ENCODE measurements around the gene CAPN5. TPM values are rescaled to one million over a fixed set of nuclear protein-coding genes. Genes with fewer than 3 reads are reported as not detected.

The CAPN5 gene
- total RNA-seq, 4 donors from 2014 or later, result 15.9 to 24.5 (median 19.8) TPM

- no peaks in the 10 kb centered on the region for H3K9me3 ChIP-seq
- peaks cover 0 to 64% of the 10 kb centered on the region in 2 donors for H3K27me3 ChIP-seq
- WGBS, 2 donors, result 93 to 95% methylated on average over 13 of the region's 13 CpGs
- no peaks in the 10 kb centered on the region for H3K36me3 ChIP-seq
- H3K4me1 ChIP-seq, result peaks cover 0 to 16% (median 8%) of the 10 kb centered on the region in 4 donors
- no peak overlapping the region for H3K4me3 ChIP-seq
- no peak for DNase-seq (ENCODE audit: low spot score in 2 of 2)
- no peak for TF ChIP-seq POLR2A (IDR thresholded peaks at IDR 0.05)
- TF ChIP-seq CTCF (IDR thresholded peaks at IDR 0.05), result no peak
- H3K27ac ChIP-seq, result no peak overlapping the region
Measured at GRCh38 chr11:77040889-77041288, 25.9 kb upstream of the CAPN5 start.

GRCh38 chr11:77042111-77042726 is 24.6 kb upstream of the CAPN5 start:
- Histone ChIP-seq H3K27ac (no peak overlapping the region), H3K4me1 (peaks cover 0 to 29% (median 13%) of the 10 kb centered on the region in 4 donors), H3K4me3 (no peak overlapping the region), H3K36me3 (no peaks in the 10 kb centered on the region), H3K27me3 (peaks cover 0 to 68% of the 10 kb centered on the region in 2 donors), H3K9me3 (no peaks in the 10 kb centered on the region)
- TF ChIP-seq EP300 (IDR thresholded peaks at IDR 0.05), result no peak
- TF ChIP-seq POLR2A (IDR thresholded peaks at IDR 0.05), result no peak
- no peak for TF ChIP-seq CTCF (IDR thresholded peaks at IDR 0.05)
- no peak for DNase-seq (ENCODE audit: low spot score in 2 of 2)
- 86 to 88% methylated on average over 13 of the region's 13 CpGs for WGBS, 2 donors

- Histone ChIP-seq H3K27me3 (peaks cover 0 to 55% of the 10 kb centered on the region in 2 donors), H3K9me3 (no peaks in the 10 kb centered on the region), H3K4me1 (peaks cover 0 to 28% (median 13%) of the 10 kb centered on the region in 4 donors), H3K27ac (no peak overlapping the region), H3K4me3 (no peak overlapping the region), H3K36me3 (no peaks in the 10 kb centered on the region)
- WGBS, 2 donors, result 62 to 78% methylated on average over 2 of the region's 2 CpGs
- no peak for TF ChIP-seq POLR2A (IDR thresholded peaks at IDR 0.05)
- DNase-seq (ENCODE audit: low spot score in 2 of 2), result no peak
Measured at GRCh38 chr11:77044356-77044755, 22.4 kb upstream of the CAPN5 start.

GRCh38 chr11:77044886-77045285 is 21.9 kb upstream of the CAPN5 start:
- Histone ChIP-seq H3K9me3 (no peaks in the 10 kb centered on the region), H3K4me1 (peaks cover 0 to 23% (median 10%) of the 10 kb centered on the region in 4 donors), H3K36me3 (no peaks in the 10 kb centered on the region), H3K27me3 (peaks cover 0 to 51% of the 10 kb centered on the region in 2 donors), H3K4me3 (no peak overlapping the region), H3K27ac (no peak overlapping the region)
- TF ChIP-seq POLR2A (IDR thresholded peaks at IDR 0.05), result no peak
- no peak for TF ChIP-seq EP300 (IDR thresholded peaks at IDR 0.05)
- TF ChIP-seq CTCF (IDR thresholded peaks at IDR 0.05), result no peak
- DNase-seq (ENCODE audit: low spot score in 2 of 2), result no peak
- WGBS, 2 donors, result 97 to 98% methylated on average over 9 of the region's 9 CpGs

- TF ChIP-seq EP300 (IDR thresholded peaks at IDR 0.05) (no peak), CTCF (IDR thresholded peaks at IDR 0.05) (peak; percentile 54 to 75 (median 64)), POLR2A (IDR thresholded peaks at IDR 0.05) (no peak)
- no peaks in the 10 kb centered on the region for H3K36me3 ChIP-seq
- H3K9me3 ChIP-seq, result no peaks in the 10 kb centered on the region
- H3K27ac ChIP-seq, result no peak overlapping the region
- DNase-seq (ENCODE audit: low spot score in 2 of 2), result no peak
- peaks cover 0 to 39% of the 10 kb centered on the region in 2 donors for H3K27me3 ChIP-seq
- 6 to 8% methylated on average over 32 to 38 of the region's 39 CpGs for whole genome bisulfite sequencing, 2 donors
- H3K4me3 ChIP-seq, result no peak overlapping the region
- peaks cover 0 to 18% (median 7%) of the 10 kb centered on the region in 4 donors for H3K4me1 ChIP-seq
Measured at GRCh38 chr11:77046060-77046501, 20.7 kb upstream of the CAPN5 start.

Measured in tibial nerve (tissue), 4 donors.